Stimulated activated CD4-positive, alpha-beta T cell treated with anti-CD3 and anti-CD28 coated beads, TNF-alpha, amount 100 ng/mL, for 24 hours (primary cell): ENCODE results near the gene KCTD18.

Experiments used
- DNase-seq, 3 experiments: peaks; one replicate each; pipeline ENCODE4 v3.0.0-alpha.2; 2020; ENCODE audit warnings: low read depth in 3 of 3

KCTD18 gene

DNA sequence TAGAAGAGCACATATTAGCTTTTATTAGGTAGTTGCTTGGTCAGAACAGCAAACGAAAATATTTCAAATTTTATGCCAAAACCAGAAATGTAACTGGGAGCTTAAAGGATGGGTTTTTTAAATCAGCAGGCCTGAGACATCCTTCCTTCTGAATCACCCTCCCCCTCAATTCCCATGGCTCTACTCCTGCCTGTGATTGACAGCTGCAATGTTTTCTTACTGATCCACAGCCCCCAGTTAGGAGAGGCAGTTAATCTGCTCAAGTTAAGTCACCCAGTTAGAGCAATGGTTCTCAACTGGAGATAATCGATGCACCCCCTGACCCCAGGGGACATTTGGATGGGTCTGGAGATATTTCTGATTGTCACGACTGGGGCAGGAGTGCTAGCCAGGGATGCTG lies 24.9 kb downstream of the KCTD18 start:
- DNase-seq: no peak

DNA sequence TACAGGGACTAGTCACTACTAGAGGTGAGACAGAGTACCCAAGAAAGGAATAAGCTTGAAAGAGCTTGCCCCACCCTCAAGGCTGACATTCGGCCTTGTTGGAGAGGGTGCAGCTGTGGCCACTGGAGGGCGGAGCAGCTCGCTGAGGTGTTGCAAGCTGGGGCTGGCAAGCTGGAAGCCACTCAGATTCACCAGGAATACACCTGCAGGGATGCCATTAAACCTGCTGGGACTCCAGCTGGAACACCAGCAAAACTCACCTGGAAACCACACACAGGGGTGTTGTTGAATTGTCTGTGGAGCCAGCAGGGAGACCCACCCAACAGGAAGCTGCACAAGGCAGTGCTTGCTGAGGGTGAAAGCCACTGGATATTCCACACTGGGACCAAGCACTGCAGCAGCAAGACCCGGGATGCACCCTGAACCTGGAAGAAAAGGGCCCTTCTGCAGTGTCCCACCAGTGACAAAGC lies 26.1 kb downstream of the KCTD18 start:
- peak in 1 of 3 experiments; percentile 24 for DNase-seq

DNA sequence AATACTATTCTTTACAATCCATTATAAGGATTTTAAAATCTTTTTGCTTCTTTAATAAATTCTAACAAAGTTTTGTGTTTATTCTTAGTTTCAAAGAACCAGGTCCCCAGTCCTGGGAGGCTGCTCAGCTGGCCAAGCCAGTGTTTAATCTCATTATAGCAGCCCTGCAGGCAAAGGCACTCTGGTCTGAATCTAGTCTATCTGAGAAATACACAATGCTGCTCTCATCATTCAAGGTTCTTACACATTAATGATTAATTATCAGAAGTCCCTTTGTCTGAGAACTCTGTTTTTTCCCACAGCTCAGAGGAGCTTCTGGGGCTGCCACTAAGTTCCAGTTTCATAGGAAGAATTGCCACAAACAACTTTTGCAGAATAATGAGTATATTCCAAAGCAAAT lies 27.7 kb downstream of the KCTD18 start:
- DNase-seq: no peak

DNA sequence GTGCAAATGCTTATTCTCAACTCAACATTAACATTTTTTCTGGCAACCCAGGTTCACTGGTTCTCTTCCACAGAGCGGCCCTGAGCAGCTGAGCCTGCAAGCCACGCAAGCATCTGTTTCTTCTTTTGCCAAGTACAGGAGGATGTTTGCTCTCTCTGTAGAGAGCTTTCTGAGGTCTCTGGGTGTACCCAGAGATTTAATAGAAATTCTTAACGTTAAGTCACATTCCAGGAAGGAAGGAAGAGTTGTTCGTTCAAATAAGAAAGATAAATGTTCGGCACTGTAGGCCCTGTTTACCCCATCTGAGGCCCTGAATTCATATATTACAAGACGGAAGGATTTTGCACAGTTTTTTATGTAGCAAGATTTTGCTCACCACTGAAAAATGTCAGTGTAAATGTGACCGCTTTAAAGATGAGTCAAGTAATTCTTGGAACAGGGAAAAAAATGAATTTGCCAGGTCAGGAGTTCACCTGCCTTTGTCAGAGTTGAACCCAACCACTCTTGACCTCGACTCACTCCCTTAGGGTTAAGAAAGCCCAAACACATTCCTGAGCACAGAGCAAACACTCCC lies 30.1 kb downstream of the KCTD18 start:
- no peak for DNase-seq

DNA sequence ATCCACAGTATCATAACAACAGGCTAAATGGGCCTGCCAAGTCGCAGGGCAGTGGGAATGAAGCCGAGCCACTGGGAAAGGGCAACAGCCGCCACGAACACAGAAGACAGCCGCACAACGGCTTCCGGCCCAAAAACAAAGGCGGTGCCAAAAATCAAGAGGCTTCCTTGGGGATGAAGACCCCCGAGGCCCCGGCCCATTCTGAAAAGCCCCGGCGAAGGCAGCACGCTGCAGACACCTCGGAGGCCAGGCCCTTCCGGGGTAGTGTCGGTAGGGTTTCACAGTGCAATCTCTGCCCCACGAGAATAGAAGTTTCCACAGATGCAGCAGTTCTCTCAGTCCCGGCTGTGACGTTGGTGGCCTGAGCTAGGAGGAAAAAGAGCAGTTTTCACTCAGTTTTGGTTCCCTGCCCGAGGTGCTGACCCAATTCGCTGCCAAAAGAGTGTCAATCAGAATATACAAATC lies 32.2 kb downstream of the KCTD18 start:
- DNase-seq: no peak

DNA sequence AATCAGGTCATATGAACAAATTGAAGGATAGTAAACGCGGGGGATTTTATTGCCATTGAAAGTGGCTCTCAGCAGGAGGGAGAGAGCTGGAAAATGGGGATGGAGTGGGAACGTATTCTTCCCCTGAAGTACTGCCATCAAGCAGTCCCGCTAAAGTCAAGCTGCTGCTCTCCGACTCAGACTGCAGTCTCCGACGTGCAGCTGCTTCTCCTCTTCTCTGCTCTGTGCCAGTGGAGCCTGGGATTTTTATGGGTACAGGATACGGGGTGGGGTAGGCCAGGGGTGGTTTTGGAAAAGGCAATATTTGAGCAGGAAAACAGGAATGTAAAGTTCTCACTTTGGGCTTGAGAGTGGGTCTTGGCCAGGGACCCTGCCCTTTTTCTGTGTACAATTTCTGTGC lies 33.0 kb downstream of the KCTD18 start:
- DNase-seq: no peak

DNA sequence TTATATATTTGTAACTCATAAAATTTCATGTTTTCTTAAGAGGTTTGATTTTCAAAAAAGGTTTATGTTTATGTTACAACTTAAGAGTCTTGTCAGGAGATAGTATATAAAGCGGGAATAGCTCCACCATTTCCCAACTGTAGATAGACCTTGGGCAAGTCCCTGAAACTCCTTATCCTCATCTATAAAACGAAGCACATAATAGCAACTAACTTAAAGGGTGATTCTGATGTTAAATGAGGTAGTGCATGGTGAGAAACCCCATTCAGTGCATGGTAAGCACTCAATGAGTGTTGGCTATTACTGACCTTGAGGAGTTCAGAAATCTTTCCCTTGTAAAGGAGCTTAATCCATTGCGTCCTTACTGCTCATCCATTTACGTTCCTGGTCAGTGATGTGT lies 34.1 kb downstream of the KCTD18 start:
- no peak for DNase-seq

DNA sequence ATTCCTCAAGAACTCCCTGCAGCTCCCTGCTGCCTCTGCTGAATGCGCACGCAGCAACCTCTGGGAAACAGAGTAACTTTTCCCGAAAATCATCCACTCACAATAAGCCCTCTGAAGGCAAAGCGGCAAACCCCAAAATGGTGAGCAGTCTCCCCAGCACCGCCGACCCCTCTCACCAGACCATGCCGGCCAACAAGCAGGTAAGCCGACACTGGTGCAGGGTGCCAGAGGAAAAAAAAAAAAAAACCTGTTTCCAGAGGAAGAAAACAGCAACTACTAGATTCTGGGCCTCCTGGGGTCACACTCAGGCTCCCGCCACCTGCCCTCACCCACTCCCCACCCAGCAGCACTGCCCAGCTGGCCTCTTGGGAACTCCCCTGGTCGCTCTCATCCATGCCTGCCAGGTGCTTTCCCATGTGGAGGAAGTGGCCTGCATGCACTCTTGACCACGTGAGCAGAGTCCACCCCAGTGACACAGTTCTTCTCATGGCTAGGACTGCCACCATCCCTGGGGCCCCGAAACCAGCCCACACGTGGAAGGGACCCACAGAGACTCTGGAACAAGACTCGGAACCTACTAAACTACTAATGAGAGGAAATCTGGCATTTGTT lies 36.9 kb downstream of the KCTD18 start:
- no peak for DNase-seq

DNA sequence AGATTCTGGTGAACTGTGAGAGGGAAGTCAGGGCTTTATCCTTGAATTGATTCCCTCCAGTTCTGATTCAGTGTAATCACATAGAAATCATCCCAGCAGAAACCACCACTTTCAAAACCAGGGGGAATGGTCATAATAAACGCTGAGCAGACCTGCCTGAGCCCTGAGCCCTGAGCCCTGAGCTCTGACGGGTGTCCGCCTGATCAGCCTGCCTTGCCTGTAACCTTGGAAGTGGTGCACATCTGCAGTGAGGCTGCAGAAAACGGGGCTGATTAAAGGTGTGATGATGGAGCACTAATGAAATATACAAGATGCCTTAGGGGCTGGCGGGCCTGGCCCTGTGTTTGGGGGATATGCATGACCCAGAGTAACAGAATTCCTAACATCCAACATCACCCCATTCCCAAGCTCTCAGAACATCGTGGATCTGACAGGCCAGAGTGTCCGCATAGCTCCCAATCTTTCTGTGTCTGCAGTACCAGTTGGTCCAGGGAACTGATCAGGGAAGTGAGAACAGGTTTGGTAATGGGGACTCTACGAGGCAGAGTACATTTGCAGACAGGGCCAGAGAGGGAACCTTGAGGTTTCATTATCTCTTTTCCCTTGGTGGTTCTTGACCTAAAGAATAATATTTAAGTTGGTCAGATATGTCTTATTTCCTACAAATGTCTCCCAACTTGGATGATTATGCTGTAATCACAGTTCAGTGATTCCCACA lies 37.8 kb downstream of the KCTD18 start:
- no peak for DNase-seq

DNA sequence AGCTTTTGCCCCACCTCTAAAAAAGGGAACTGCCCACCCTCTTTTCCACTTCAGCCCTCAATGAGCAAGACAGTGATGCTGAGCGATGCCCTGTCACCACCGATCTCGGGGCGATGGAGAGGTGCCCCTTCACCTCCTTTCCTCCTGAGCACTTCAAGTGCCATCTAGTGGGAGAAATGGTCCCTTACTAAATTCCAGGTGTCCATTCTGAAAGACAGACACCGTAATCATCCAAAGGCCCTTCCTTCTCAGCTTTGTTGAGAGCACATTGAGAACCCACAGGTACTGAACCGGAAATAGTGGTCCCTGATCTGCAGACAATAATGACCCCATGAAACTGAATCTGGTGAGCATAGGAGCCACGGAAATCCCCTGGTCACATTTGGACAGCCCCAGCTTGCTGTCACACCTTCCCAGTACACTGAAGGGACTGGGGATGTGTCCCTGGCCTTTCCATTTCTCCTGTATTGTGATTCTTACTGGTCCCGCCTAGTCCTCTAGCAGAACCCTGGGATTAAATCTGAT lies 38.5 kb downstream of the KCTD18 start:
- peak in 1 of 3 experiments; percentile 32 for DNase-seq

DNA sequence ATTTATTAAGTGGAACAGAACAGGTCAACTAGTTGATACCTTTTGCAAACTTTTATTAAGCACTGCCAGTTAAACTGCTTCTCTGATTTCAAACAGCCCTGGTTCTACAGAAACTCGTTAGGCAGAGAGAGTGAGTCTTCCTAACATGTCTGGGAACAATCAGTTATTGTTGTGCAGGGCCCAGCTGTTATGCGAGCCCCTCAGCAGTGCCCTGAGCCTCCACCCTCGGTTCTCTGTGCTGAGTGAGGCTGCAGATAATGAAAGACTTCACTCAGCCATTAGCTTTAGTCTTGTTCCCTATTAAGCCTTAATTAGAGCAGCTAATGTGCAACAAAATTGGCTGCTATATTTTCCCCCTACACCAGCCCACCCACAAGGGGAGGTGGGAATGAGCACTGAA lies 39.6 kb downstream of the KCTD18 start:
- no peak for DNase-seq

DNA sequence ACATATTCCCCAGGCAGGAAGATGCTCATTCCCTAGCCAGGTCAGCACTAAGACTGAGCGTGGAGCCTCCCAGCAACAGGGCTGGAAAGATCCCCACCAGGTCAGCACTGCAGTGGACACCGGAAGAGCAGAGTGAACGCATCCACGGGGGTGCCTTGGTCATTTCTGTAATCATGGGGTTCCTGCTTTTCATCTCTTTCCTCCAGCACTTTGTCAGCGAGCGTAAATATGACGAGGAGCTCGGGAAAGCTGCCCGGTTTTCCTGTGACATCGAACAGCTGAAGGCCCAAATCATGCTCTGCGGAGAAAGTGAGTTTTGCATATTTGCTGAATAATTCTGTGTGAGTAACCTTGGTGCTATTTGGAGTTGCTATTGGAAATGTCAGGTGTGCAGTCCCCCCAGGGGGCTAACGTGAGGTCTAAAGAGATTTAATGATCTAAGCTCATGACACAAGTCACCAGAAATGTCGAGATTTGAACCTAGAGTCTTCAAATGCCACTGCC lies 40.1 kb downstream of the KCTD18 start:
- no peak for DNase-seq

DNA sequence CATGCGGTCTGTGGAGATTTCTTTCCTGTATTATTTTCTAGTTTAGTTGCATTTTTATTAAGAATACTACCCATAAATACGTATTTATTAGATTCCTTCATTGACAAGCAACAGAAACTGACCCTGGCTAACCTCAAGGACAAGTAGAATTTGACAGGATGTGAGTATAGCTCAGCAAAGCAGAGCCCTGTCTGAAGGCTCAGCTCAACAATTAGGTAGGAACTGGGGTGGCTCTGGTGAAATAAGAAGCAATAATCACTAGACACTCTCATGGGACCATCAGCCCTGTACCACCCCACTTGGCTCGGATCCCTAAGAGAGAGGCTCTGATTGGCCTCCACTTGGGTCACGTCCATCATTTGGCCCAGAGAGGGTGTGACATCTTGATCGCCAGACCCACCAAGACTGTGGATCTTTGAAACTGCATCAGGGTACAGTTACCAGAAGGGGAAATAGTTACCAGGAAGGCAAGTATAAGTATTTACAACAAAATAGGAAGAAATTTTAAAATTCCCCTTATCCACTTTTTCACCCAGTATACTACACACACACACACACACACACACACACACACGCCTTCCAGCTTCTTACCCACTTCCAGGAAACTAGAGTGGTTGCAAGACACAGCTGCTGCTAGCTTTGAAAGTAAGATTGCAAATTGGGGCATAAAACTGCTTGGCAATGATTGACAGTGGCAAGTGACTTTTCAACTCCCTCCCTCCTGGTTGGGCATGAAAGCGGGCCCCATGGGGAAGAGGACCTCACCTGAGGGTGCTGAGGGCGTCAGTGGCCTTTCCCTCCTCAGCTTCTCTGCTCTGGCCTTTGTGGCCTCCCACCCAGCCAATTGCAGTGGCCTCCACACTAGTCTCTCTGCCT lies 41.8 kb downstream of the KCTD18 start:
- DNase-seq: no peak

DNA sequence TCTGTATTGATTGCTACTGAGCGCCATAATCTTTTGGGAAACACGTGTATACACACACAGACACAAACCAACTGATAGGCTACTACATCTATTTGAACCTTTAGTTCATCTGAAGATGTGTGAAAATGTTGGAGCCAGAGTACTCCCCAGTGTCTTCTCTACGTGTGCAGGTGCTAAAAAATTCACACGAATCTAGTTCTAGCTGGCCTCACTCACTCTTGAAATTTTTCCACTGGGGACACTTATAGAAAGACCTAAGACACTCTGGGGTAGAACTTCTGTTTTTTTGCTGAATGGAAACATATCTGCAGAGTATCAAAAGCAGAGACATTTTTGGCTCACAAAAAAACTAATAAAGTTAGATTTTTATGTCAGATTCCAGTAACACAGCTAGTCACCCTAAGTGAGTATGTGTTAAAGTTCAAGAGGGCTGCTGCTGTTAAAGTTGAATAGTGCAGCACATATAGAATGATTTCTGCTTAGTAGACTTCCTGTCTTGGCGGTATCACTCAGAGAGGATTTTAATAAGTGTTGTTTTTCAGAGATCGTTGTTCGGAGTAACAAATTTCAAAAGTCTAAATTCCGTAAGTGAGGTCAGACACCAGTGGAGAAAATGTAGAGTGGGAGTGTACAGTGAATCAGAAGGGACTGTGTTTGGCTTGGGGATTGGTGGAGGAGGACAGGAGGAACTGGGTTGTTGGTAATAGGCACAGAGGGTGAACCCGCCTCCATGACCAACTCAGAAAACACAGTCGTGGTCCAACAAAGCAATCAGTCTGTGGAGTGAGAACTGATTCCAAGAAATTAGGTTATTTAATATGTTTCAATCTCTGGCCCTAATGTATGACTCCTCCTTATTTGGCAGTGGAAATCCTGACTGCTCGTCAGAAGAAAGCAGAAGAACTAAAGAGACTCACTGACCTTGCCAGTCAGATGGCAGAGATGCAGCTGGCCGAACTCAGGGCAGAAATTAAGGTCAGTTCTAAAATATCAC lies 43.1 kb downstream of the KCTD18 start:
- DNase-seq: peak in 2 of 3 experiments; percentile 15 to 22

DNA sequence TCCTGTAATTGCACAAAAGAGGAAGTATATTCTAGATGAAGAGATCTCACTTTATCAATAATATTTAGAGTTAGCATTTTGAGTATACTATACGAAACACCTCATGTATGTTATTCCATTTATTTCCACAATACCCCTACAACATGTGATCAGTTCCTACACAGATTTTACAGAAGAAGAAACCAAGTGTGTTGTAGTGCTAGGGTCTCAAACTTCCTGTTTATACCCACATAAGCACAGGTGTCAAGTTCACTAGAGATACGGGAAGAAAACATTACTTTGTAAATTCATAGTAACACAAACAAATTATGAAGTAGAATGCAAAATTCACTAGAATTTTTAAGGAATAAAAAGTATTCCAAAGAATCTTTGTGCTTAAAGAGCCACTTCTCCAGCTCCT lies 46.4 kb downstream of the KCTD18 start:
- DNase-seq: no peak

DNA sequence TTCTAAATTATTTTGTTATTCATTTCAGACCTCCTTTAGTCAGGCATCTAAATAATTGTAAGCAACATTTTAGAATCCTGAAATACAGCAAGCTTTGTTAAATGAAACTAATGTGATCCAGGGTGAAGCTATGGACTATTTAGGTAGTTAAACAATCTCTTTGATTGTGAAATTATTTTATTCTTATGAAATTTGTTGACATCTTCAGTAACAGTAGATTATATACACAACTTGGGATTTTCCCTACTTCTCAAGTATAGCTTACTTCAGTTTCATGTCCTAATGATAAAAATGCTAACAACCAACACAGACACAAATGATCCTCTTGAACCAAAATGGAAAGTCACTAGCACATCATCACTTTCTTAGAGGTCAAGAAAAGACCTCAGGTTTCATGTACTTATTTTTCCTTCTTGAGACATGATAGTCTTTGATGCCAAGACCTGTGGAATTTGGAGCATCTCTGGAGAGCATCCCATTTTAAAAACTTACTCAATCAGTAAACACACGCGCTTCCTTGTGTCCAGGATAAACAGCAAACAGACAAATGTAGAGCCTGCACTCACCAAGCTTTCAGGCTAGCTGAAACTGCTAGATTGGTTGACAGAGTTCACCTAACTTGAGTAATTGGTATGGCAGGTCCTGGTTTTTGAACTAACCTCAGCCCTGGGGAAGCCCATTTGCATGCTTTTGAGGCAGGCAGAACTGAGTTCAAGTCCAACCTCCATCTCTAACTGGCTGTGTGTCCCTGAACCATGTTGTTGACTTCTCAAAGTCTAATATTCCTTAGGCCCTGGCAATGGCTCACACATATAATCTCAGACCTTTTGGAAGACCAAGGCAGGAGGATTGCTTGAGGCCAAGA lies 47.8 kb downstream of the KCTD18 start:
- no peak for DNase-seq

DNA sequence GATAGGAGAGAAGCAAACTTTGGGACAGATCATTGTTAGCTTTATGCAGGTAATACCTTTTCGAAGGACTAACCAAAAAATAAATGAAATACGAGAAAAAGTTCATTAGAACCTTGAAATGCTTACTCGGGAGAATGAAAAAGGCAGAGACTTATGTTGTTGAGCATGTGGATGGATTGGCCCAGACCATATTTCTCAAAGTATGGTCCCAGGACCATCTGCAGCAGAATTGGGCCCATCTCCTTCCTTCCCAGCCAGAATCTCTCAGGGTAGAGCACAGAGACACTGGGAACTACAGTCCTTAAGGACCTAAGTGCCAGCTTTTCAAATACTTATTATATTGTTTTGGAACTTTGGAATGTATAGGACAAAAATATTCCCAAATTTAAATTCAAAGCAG lies 50.8 kb downstream of the KCTD18 start:
- DNase-seq: no peak

DNA sequence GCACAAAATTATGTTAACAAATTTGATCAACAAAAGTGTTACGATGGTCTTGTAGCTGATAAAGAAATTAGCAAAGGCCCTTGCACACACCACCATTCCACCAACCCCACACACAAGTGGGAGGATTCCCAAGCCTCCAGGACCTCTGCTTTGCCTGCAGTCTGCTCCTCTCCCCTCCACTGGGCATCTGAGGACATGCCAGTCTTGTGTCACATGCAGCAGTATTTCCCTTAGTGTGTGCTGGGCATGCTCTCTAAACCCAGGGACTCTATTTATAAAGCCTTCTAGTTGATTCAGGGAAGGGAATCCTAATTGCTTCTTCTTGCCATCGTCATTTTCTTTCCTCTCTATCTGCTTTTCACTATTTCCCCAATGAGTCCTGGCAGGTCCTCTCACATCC lies 53.3 kb downstream of the KCTD18 start:
- no peak for DNase-seq

DNA sequence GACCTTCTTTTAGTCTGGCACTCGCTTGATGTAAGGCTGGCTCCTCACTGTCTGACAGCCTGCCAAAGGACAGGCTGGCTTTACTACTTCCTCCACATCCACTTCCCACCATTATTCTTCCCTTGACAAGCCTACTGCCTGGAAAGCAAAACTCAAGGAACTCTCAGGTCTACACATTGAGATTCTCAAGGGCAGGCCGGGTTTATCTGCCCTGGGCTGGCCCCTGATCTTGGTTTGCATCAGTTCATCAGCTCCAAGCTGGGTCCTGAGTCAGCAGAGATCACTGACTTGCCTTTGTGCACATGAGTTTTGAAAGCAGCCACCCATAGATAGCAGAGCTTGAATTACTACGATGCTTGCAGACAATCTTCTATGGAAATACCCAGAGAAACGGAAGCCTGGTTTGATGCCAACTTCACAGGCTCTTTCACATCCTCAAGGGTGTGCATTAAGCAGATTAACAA lies 53.9 kb downstream of the KCTD18 start:
- DNase-seq: no peak
